SK-N-SH treated with all-trans-retinoic acid at 6 μM for 48 hours (cell line): Measurements from ENCODE around the gene HGD.

Experiments used
- ATAC-seq: fragments of 200-7000 bp; cut with Tn5 transposase; 3 replicates; pipeline ENCODE4 v1.9.1; 2020; ENCODE audit warnings: mild to moderate bottlenecking, moderate library complexity
- ARNTL ChIP-seq: fragments of 450-650 bp; formaldehyde crosslinking; IDR thresholded peaks from 2 replicates; pipeline ENCODE4 v1.5.0; 2020; ENCODE audit warnings: low read depth, mild to moderate bottlenecking, moderate library complexity, borderline replicate concordance
- ESRRG ChIP-seq: fragments of 250-450 bp; sonication (Bioruptor Pico); IDR thresholded peaks from 2 replicates; pipeline ENCODE4 v1.6.1; 2021; ENCODE audit warnings: mild to moderate bottlenecking
- GLIS3 ChIP-seq: fragments of 250-450 bp; sonication (Bioruptor Pico); IDR thresholded peaks from 2 replicates; pipeline ENCODE4 v1.5.0; 2020; ENCODE audit warnings: mild to moderate bottlenecking, moderate library complexity
- OSR1 ChIP-seq: fragments of 250-450 bp; sonication (Bioruptor Pico); IDR thresholded peaks from 2 replicates; pipeline ENCODE4 v1.8.0; 2022; ENCODE audit warnings: moderate library complexity, mild to moderate bottlenecking, inconsistent platforms
- PATZ1 ChIP-seq: fragments of 250-450 bp; sonication (Bioruptor Pico); IDR thresholded peaks from 2 replicates; pipeline ENCODE4 v1.8.0; 2020; ENCODE audit warnings: mild to moderate bottlenecking, moderate library complexity, borderline replicate concordance
- PPARA ChIP-seq: fragments of 250-450 bp; sonication (Bioruptor Pico); IDR thresholded peaks from 2 replicates; pipeline ENCODE4 v1.5.0; 2020; ENCODE audit warnings: mild to moderate bottlenecking, borderline replicate concordance
- SNAI2 ChIP-seq: fragments of 250-450 bp; sonication (Bioruptor Pico); IDR thresholded peaks from 2 replicates; pipeline ENCODE4 v1.5.0; 2020; ENCODE audit warnings: mild to moderate bottlenecking, moderate library complexity
- TCF4 ChIP-seq: fragments of 250-450 bp; sonication (Bioruptor Pico); IDR thresholded peaks from 2 replicates; pipeline ENCODE4 v1.8.0; 2021; ENCODE audit warnings: mild to moderate bottlenecking, moderate library complexity, borderline replicate concordance
- ZFP3 ChIP-seq: fragments of 250-450 bp; sonication (Bioruptor Pico); IDR thresholded peaks from 2 replicates; pipeline ENCODE4 v1.5.0; 2020; ENCODE audit warnings: mild to moderate bottlenecking, moderate library complexity
- ZNF565 ChIP-seq: fragments of 450-650 bp; formaldehyde crosslinking; conservative IDR thresholded peaks from 2 replicates; pipeline ENCODE4 v1.5.0; 2020; ENCODE audit warnings: low read depth, mild to moderate bottlenecking, moderate library complexity
- ZNF70 ChIP-seq: fragments of 450-650 bp; formaldehyde crosslinking; IDR thresholded peaks from 2 replicates; pipeline ENCODE4 v1.5.0; 2020; ENCODE audit warnings: mild to moderate bottlenecking, moderate library complexity
- ZNF8 ChIP-seq: fragments of 450-650 bp; formaldehyde crosslinking; IDR thresholded peaks from 2 replicates; pipeline ENCODE4 v1.5.0; 2020; ENCODE audit warnings: mild to moderate bottlenecking, moderate library complexity
- TF ChIP-seq, protein P1 (sequence below): fragments of 250-450 bp; sonication (Bioruptor Pico); IDR thresholded peaks from 2 replicates; pipeline ENCODE4 v1.8.0; 2021; ENCODE audit warnings: low read depth, mild to moderate bottlenecking, moderate library complexity, borderline replicate concordance
- TF ChIP-seq, protein P2 (sequence below): fragments of 250-450 bp; sonication (Bioruptor Pico); IDR thresholded peaks from 2 replicates; pipeline ENCODE4 v1.5.1; 2021; ENCODE audit warnings: mild to moderate bottlenecking, moderate library complexity
- TF ChIP-seq, protein P3 (sequence below): fragments of 250-450 bp; sonication (Bioruptor Pico); IDR thresholded peaks from 2 replicates; pipeline ENCODE4 v1.5.1; 2020; ENCODE audit warnings: low read depth, mild to moderate bottlenecking, moderate library complexity

HGD gene

DNA sequence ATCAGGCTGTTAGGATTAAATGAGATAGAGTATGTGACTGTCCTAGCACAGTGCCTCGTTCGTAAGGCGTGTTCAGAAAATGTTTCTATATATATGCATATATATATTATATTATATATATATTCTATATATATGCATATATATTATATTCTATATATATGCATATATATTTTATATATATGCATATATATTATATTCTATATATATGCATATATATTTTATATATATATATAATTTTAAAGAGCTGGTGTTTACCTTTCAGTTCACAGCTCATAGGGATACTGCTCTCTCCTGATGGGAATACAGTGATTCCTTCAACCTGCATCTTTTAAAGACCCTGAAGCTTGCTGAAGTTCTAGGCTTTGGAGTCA, 85.2 kb downstream of the HGD start (continued):
- TF ChIP-seq, protein P1, sequence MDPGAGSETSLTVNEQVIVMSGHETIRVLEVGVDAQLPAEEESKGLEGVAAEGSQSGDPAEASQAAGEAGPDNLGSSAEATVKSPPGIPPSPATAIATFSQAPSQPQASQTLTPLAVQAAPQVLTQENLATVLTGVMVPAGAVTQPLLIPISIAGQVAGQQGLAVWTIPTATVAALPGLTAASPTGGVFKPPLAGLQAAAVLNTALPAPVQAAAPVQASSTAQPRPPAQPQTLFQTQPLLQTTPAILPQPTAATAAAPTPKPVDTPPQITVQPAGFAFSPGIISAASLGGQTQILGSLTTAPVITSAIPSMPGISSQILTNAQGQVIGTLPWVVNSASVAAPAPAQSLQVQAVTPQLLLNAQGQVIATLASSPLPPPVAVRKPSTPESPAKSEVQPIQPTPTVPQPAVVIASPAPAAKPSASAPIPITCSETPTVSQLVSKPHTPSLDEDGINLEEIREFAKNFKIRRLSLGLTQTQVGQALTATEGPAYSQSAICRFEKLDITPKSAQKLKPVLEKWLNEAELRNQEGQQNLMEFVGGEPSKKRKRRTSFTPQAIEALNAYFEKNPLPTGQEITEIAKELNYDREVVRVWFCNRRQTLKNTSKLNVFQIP (CRISPR knock-in tag): no peak
- TF ChIP-seq, protein P2, sequence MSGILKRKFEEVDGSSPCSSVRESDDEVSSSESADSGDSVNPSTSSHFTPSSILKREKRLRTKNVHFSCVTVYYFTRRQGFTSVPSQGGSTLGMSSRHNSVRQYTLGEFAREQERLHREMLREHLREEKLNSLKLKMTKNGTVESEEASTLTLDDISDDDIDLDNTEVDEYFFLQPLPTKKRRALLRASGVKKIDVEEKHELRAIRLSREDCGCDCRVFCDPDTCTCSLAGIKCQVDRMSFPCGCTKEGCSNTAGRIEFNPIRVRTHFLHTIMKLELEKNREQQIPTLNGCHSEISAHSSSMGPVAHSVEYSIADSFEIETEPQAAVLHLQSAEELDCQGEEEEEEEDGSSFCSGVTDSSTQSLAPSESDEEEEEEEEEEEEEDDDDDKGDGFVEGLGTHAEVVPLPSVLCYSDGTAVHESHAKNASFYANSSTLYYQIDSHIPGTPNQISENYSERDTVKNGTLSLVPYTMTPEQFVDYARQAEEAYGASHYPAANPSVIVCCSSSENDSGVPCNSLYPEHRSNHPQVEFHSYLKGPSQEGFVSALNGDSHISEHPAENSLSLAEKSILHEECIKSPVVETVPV (CRISPR knock-in tag): no peak
- TF ChIP-seq, all 23 proteins: peak for 0

DNA sequence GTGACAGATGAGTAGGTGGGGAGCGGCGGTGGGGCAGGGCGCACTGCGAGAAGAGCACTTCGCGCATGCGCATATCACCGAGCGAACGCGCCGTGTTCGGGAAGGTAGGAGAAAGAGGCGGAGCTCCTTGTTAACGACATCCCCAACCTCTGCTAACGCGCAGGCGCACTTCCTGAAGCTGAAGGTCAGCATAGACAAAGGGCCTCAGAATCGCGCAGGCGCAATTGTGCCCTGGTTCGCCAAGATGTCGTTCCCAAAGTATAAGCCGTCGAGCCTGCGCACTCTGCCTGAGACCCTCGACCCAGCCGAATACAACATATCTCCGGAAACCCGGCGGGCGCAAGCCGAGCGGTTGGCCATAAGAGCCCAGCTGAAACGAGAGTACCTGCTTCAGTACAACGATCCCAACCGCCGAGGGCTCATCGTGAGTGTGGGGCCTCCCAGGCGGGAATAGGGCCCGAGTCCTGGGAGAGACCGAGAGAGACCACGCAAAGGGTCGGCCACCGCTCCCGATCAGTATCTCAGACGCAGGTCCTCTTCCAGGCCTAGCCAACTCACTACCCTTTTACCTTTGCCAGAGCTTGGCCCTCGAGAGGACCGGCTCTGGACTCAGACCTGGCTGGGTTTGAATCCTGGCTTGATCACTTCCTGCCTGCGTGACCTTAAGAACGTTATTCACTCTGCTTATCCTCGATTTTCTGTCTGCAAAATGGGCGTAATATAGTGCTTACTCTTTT, 85.8 kb downstream of the HGD start, which contains the start of gene NDUFB4:
TSS of gene NDUFB4 (plus strand) at position 221 of the 737 bp plus-strand sequence. CDS start at position 245, 24 bp downstream.
- TF ChIP-seq PPARA (CRISPR knock-in tag): no peak
- no peak for TF ChIP-seq ZNF8 (CRISPR knock-in tag)
- no peak for TF ChIP-seq OSR1 (CRISPR knock-in tag)
- TF ChIP-seq ZNF70 (CRISPR knock-in tag): no peak
- 0 out of 2 replicates have a peak, but pooled peaks have one; percentile 10 for TF ChIP-seq ZFP3 (CRISPR knock-in tag)
- ATAC-seq: peak; percentile 98

GRCh38 chr3:120595788-120596115, 86.3 kb downstream of the HGD start:
- no peak for ATAC-seq
- no peak for TF ChIP-seq ZNF70 (CRISPR knock-in tag)
- TF ChIP-seq, protein P3, sequence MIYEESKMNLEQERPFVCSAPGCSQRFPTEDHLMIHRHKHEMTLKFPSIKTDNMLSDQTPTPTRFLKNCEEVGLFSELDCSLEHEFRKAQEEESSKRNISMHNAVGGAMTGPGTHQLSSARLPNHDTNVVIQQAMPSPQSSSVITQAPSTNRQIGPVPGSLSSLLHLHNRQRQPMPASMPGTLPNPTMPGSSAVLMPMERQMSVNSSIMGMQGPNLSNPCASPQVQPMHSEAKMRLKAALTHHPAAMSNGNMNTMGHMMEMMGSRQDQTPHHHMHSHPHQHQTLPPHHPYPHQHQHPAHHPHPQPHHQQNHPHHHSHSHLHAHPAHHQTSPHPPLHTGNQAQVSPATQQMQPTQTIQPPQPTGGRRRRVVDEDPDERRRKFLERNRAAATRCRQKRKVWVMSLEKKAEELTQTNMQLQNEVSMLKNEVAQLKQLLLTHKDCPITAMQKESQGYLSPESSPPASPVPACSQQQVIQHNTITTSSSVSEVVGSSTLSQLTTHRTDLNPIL (CRISPR knock-in tag): no peak
- TF ChIP-seq OSR1 (CRISPR knock-in tag): no peak
- TF ChIP-seq GLIS3 (CRISPR knock-in tag): no peak
- TF ChIP-seq ARNTL (CRISPR knock-in tag): no peak
- no peak for TF ChIP-seq ESRRG

- ATAC-seq: no peak
- TF ChIP-seq ZNF565 (CRISPR knock-in tag) (no peak), SNAI2 (CRISPR knock-in tag) (no peak), PATZ1 (no peak), ZFP3 (CRISPR knock-in tag) (no peak), TCF4 (CRISPR knock-in tag) (no peak)
- TF ChIP-seq, protein P3 (CRISPR knock-in tag): no peak
- TF ChIP-seq, protein P1 (CRISPR knock-in tag): no peak
These were observed 94.6 kb downstream of the HGD start for GRCh38 chr3:120587332-120587975.
